Measurements from ENCODE around the gene CASS4. TPM values are rescaled to one million over a fixed set of nuclear protein-coding genes. Genes with fewer than 3 reads are reported as not detected.

CASS4 gene
- total RNA-seq, 6 experiments from 2014 or later, result 0.66 to 2.1 (median 0.83) TPM

DNA sequence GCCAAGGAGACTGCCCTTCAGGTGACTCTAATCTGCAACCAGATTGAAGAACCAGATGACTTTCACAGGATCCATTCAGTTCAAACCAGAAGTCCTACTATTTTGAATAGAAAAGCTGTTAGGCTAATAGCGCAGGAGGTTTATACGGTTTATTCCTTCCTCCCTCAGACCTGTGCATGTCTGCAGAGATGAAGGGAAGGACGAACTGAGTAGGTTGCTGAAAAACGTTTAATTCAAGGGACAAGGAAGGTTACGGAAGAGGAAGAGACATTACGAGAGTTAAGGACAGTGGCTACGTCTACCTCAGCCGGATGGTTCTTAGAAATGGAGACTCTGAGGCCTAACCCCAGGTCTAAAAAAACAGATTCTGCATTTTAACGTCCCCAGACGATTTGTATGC is 21.0 kb upstream of the CASS4 start:
- Histone ChIP-seq H3K27me3 (no peaks in the 10 kb centered on the region), H3K36me3 (peaks cover 0 to 10% (median 2%) of the 10 kb centered on the region in 4 donors), H3K27ac (no peak overlapping the region), H3K9me3 (no peaks in the 10 kb centered on the region), H3K4me1 (peaks cover 0 to 12% (median 0%) of the 10 kb centered on the region in 4 donors), H3K4me3 (peak overlapping the region in 2 of 3 donors; percentile 71 to 75)
- ATAC-seq (no peak), DNase-seq (no peak)
- intact Hi-C loops (cut with DNase I), result no loop called here
- TF ChIP-seq, protein P1, sequence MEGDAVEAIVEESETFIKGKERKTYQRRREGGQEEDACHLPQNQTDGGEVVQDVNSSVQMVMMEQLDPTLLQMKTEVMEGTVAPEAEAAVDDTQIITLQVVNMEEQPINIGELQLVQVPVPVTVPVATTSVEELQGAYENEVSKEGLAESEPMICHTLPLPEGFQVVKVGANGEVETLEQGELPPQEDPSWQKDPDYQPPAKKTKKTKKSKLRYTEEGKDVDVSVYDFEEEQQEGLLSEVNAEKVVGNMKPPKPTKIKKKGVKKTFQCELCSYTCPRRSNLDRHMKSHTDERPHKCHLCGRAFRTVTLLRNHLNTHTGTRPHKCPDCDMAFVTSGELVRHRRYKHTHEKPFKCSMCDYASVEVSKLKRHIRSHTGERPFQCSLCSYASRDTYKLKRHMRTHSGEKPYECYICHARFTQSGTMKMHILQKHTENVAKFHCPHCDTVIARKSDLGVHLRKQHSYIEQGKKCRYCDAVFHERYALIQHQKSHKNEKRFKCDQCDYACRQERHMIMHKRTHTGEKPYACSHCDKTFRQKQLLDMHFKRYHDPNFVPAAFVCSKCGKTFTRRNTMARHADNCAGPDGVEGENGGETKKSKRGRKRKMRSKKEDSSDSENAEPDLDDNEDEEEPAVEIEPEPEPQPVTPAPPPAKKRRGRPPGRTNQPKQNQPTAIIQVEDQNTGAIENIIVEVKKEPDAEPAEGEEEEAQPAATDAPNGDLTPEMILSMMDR (IDR thresholded peaks at IDR 0.05), result no peak
- no peak for TF ChIP-seq POLR2A (IDR thresholded peaks at IDR 0.05)
- 31% methylated on average over 10 of the region's 10 CpGs for whole genome bisulfite sequencing (ENCODE audit: insufficient coverage, low coverage, low lambda C conversion rate, missing lambda C conversion rate)

DNA sequence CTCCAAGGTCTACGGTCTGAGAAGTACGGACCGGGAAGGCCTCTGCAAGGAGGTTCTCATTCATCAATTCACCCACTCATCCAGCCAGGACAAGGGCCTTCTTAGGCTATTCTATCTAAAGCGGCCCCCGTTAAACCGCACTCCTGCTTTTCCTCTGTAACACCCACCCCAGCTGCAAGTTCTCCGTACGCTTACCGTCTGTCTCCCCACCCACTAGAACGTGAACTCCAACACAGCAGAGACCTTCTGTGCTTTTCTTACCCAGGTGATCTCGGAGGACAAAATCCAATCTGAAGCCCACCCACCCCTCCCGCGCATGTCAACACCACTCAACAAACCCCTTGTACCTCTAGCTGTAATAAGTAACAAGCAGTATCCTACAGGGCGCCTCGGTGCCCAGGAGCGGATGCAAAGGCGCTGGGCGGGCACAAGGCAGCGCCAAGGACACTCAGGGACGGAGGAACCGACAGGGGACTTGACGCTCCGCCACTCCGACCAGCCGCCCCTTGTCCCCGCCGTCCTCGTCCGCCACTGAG is 20.4 kb upstream of the CASS4 start:
- Histone ChIP-seq H3K27me3 (no peaks in the 10 kb centered on the region), H3K9me3 (no peaks in the 10 kb centered on the region), H3K36me3 (peaks cover 0 to 16% (median 3%) of the 10 kb centered on the region in 4 donors), H3K27ac (peak overlapping the region; percentile 92 to 93 (median 93)), H3K4me3 (peak overlapping the region; percentile 71 to 75 (median 75)), H3K4me1 (peaks cover 0 to 12% (median 0%) of the 10 kb centered on the region in 4 donors)
- DNase-seq (no peak), ATAC-seq (peak; percentile 22 to 34 (median 28))
- TF ChIP-seq POLR2A (IDR thresholded peaks at IDR 0.05), result no peak
- TF ChIP-seq, protein P1 (IDR thresholded peaks at IDR 0.05), result no peak
- intact Hi-C loops (cut with DNase I), result no loop called here
- WGBS (ENCODE audit: insufficient coverage, low coverage, low lambda C conversion rate, missing lambda C conversion rate), result under 1% methylated on average over 12 of the region's 29 CpGs

DNA sequence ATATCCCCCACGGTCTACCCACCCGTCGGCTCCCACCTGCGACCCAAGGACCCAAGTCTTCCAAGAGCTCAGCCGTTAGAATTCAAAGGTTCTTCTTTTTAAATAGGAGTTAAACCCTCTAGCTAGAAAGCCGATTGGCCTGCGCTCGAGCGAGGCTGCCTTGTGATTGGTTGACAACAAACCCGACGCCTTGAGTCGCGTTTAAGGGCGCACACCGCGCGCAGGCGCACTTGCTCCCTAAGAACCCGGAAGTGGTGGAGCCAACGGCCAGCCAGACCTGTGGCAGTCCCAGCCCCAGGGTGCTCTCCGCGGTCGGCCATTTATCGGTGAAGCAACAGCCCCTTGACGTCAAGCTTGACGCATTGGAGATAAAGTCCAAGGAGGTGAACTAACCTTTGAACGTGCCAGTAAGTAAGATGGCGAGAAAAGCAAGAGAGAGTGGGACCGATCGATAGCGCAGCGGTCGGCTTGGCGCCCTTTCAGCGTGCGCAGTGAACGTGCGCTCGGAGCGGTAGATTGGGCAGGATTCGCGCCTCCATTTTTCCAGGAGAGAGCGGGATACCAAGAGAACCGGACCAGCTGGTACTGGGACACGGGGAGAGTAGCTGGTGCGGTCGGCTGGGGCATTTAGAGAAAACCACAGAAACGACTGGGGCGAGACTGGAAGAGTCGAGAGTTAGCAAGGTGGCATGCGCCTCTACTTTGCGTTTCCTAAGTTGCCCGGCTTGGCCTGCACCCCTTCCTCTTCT is 19.8 kb upstream of the CASS4 start, which contains the start of the genes AURKA and CSTF1:
Gene AURKA, minus strand, starts transcription at position 84 of the 749 bp plus-strand sequence. CDS start 4,018 bp downstream, outside the sequence.
Gene CSTF1, plus strand, starts transcription at position 514 of the 749 bp plus-strand sequence. CDS start 2,908 bp downstream, outside the sequence.
- Histone ChIP-seq H3K4me3 (peak within 1 kb of the TSS; percentile 71 to 75 (median 75)), H3K9me3 (no peaks in the 10 kb centered on the region), H3K36me3 (peaks cover 0 to 23% (median 6%) of the 10 kb centered on the region in 4 donors), H3K27ac (peak within 1 kb of the TSS; percentile 92 to 93 (median 93)), H3K27me3 (no peaks in the 10 kb centered on the region), H3K4me1 (peaks cover 0 to 12% (median 0%) of the 10 kb centered on the region in 4 donors)
- TF ChIP-seq, protein P1 (IDR thresholded peaks at IDR 0.05), result no peak
- no peak for TF ChIP-seq POLR2A (IDR thresholded peaks at IDR 0.05)
- intact Hi-C loops (cut with DNase I), result no loop called here
- peak; percentile 95 to 96 (median 96) for ATAC-seq
- 1% methylated on average over 20 of the region's 53 CpGs for WGBS (ENCODE audit: insufficient coverage, low coverage, low lambda C conversion rate, missing lambda C conversion rate)
- peak; percentile 100 for DNase-seq

DNA sequence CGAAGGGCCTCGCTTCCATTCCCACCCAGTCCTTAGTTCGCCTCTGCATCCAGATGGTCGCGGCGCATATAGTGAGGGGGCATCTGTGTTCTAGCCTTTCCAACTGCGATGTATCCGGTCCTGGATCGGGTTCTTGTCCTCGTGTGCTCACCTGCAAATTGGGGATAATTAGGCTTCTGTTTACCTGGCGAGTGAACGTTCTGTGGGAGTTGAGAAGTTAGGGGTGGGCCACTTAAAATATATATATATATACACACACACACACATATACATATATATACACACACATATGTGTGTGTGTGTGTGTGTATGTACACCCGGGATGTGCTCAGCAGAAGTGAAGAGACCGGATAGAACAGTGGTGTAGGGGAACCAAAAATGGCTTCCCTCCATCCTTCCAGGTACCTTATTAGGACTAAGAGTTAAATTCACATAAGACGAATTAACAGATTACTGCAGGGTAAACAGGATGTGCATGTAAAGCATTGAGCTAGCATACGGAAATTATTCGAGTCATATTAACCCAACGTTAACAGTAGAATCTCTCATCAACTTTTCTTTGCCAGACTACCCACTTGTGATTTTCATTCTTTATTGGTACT is 19.1 kb upstream of the CASS4 start:
- DNase-seq, result no peak
- peaks cover 0 to 12% (median 0%) of the 10 kb centered on the region in 4 donors for H3K4me1 ChIP-seq
- H3K27me3 ChIP-seq, result no peaks in the 10 kb centered on the region
- TF ChIP-seq, protein P1 (IDR thresholded peaks at IDR 0.05), result no peak
- no peak for TF ChIP-seq POLR2A (IDR thresholded peaks at IDR 0.05)
- intact Hi-C loops (cut with DNase I), result no loop called here
- ATAC-seq, result peak in 2 of 4 donors; percentile 2 to 5
- H3K4me3 ChIP-seq, result peak overlapping the region; percentile 71 to 75 (median 75)
- under 1% methylated on average over 12 of the region's 18 CpGs for WGBS (ENCODE audit: insufficient coverage, low coverage, low lambda C conversion rate, missing lambda C conversion rate)
- peaks cover 0 to 30% (median 10%) of the 10 kb centered on the region in 4 donors for H3K36me3 ChIP-seq
- no peaks in the 10 kb centered on the region for H3K9me3 ChIP-seq
- peak overlapping the region; percentile 92 to 93 (median 93) for H3K27ac ChIP-seq

Data from right lobe of liver (tissue), 6 donors.